CD8-positive, alpha-beta memory T cell (primary cell): ENCODE results near the gene ABHD4. TPM values are rescaled to one million over a fixed set of nuclear protein-coding genes. Genes with fewer than 3 reads are reported as not detected.
A peak's percentile ranks its signal among the peaks of the same experiment; 100 is the strongest.
"Not testable (repeated sequence)": the region's sequence is repeated elsewhere in the genome, so short reads cannot be mapped to it uniquely, and the experiment has no call there.

Source experiments
- CTCF ChIA-PET: fragments of 350-600 bp; sonication (Branson Sonifier 250); formaldehyde crosslinking; loops from one replicate; lab custom pipeline; 2021; ENCODE audit warnings: antibody characterized with exemption; lab: Charles Lee
- POLR2A ChIA-PET: fragments of 350-600 bp; sonication (Branson Sonifier 250); formaldehyde crosslinking; loops from one replicate; lab custom pipeline; 2021; ENCODE audit warnings: antibody characterized with exemption; lab: Charles Lee
- DNase-seq, 5 donors: peaks; one replicate each; pipeline versions ENCODE4 v3.0.0 to v3.0.0-alpha.2; 2020 to 2022; ENCODE audit warnings: mixed read lengths in 1 of 5
- H3K27ac ChIP-seq: one replicate; pipeline ENCODE4 v1.7.0; 2013; ENCODE audit warnings: low read depth, mild to moderate bottlenecking, low read length, moderate library complexity
- H3K27me3 ChIP-seq: 2 replicates; pipeline ENCODE4 v1.7.0; 2013; ENCODE audit warnings: low read length, mild to moderate bottlenecking; ENCODE audit not compliant: insufficient read depth, poor library complexity, severe bottlenecking
- H3K36me3 ChIP-seq: 2 replicates; pipeline ENCODE4 v1.7.0; 2013; ENCODE audit warnings: mild to moderate bottlenecking, low read length, moderate library complexity; ENCODE audit not compliant: insufficient read depth
- H3K4me1 ChIP-seq: 2 replicates; pipeline ENCODE4 v1.7.0; 2013; ENCODE audit warnings: mild to moderate bottlenecking, low read length, moderate library complexity; ENCODE audit not compliant: insufficient read depth
- H3K4me3 ChIP-seq: 2 replicates; pipeline ENCODE4 v1.7.0; 2013; ENCODE audit warnings: mild to moderate bottlenecking, low read length
- H3K9me3 ChIP-seq: 2 replicates; pipeline ENCODE4 v1.7.0; 2013; ENCODE audit warnings: mild to moderate bottlenecking, low read length
- H3K27ac Mint-ChIP-seq, 8 donors: one replicate each; pipeline ENCODE4 v1.8.0; 2020 to 2021; ENCODE audit warnings: mixed read lengths in 8 of 8, mild to moderate bottlenecking in 6 of 8, inconsistent platforms in 3 of 8, moderate library complexity in 3 of 8
- H3K27me3 Mint-ChIP-seq, 2 donors: one replicate each; pipeline ENCODE4 v1.8.0; 2020 to 2021; ENCODE audit warnings: mixed read lengths in 2 of 2, mild to moderate bottlenecking in 1 of 2, moderate library complexity in 1 of 2
- H3K36me3 Mint-ChIP-seq, 3 donors: one replicate each; pipeline ENCODE4 v1.8.0; 2020 to 2021; ENCODE audit warnings: mixed read lengths in 3 of 3, inconsistent platforms in 1 of 3, mild to moderate bottlenecking in 1 of 3
- H3K4me1 Mint-ChIP-seq, 3 donors: one replicate each; pipeline ENCODE4 v1.8.0; 2020 to 2021; ENCODE audit warnings: mixed read lengths in 3 of 3, inconsistent platforms in 1 of 3, mild to moderate bottlenecking in 1 of 3
- H3K4me3 Mint-ChIP-seq, 7 donors: one replicate each; pipeline ENCODE4 v1.8.0; 2020 to 2021; ENCODE audit warnings: mixed read lengths in 7 of 7, mild to moderate bottlenecking in 6 of 7, moderate library complexity in 4 of 7, inconsistent platforms in 2 of 7
- H3K9me3 Mint-ChIP-seq, 5 donors: one replicate each; pipeline ENCODE4 v1.8.0; 2020 to 2022; ENCODE audit warnings: mixed read lengths in 5 of 5, mild to moderate bottlenecking in 3 of 5, moderate library complexity in 2 of 5, inconsistent platforms in 1 of 5
- polyA plus RNA-seq: library from polyadenylated mRNA; unstranded; fragments of 300-500 nt; fragmentation: Illumina TruSeq; gene quantifications from one replicate; pipeline ENCODE4 v1.2.3, GENCODE V29; 2021
- total RNA-seq, 2 experiments: library from RNA; stranded (reverse); gene quantifications; one replicate each; pipeline ENCODE4 v1.2.3, GENCODE V29; 2021

ABHD4 gene
- total and polyA plus RNA-seq, 3 experiments from 2014 or later = 8.4 to 13.7 (median 11.4) TPM

DNA sequence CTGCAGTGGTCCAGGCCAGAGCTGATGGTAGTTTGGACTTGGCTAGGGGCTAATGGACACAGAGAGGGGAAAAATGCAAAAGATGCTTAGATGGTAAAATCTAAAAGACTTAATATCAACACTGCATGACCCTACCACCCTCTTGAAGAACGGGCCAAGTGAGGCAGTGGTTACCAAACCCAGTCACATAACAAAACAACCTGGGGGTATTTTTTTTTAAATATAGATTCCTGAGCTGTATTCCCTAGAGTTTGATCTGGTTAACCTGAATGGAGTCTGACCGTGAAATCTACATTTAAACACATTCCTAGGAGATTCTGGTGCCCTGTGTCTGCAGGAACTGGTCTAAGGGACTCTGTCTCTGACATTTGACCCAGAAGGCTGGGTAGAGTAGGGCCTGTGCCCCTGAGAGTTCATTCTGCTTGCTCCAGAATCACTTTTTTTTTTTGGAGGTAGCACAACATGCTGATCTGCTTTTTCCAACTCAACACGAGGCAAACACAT, 15.7 kb downstream of the ABHD4 start:
- Mint-ChIP-seq H3K27me3 (no peaks in the 10 kb centered on the region), H3K4me3 (no peak overlapping the region), H3K27ac (no peak overlapping the region), H3K4me1 (no peaks in the 10 kb centered on the region), H3K36me3 (peaks cover 10 to 36% (median 17%) of the 10 kb centered on the region in 3 donors), H3K9me3 (peaks cover 0 to 1% (median 0%) of the 10 kb centered on the region in 5 donors)
- Histone ChIP-seq H3K9me3 (no peaks in the 10 kb centered on the region), H3K4me3 (no peak overlapping the region), H3K36me3 (peaks cover 7% of the 10 kb centered on the region), H3K27ac (no peak overlapping the region), H3K4me1 (no peaks in the 10 kb centered on the region), H3K27me3 (no peaks in the 10 kb centered on the region)
- ChIA-PET POLR2A (no interaction called here), CTCF (no interaction called here)
- no peak for DNase-seq

DNA sequence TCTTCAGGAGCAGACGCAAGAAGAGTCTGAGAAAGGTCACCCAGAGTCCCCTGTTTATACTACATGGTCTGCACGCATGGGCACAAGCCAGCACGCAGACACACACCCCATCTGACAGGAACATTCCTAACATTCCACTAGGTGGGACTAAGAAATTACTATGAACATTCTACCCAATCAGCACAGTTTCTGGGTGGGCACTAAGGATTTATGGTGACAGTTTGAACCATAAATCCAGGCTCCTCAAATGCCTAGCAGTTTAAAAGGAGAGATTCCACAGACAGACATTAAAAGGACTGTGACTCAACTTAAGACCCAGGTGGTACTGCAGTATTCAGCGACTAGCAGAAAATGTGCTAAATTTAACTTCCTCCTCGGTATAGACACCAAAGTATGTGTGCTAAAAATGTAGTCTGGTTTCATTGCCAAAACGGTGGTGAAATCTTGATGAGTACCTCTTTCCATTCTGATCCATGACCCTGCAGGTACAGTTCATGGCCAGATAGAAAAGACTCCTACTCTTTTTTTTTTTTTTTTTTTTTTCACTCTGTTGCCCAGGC, 16.2 kb downstream of the ABHD4 start:
- Mint-ChIP-seq H3K4me3 (no peak overlapping the region), H3K4me1 (no peaks in the 10 kb centered on the region), H3K36me3 (peaks cover 10 to 33% (median 17%) of the 10 kb centered on the region in 3 donors), H3K9me3 (peaks cover 0 to 1% (median 0%) of the 10 kb centered on the region in 5 donors), H3K27ac (no peak overlapping the region), H3K27me3 (no peaks in the 10 kb centered on the region)
- no peaks in the 10 kb centered on the region for H3K27me3 ChIP-seq
- ChIA-PET CTCF (no interaction called here), POLR2A (no interaction called here)
- peaks cover 7% of the 10 kb centered on the region for H3K36me3 ChIP-seq
- no peaks in the 10 kb centered on the region for H3K9me3 ChIP-seq
- no peak for DNase-seq
- H3K4me1 ChIP-seq = no peaks in the 10 kb centered on the region
- no peak overlapping the region for H3K27ac ChIP-seq
- no peak overlapping the region for H3K4me3 ChIP-seq

DNA sequence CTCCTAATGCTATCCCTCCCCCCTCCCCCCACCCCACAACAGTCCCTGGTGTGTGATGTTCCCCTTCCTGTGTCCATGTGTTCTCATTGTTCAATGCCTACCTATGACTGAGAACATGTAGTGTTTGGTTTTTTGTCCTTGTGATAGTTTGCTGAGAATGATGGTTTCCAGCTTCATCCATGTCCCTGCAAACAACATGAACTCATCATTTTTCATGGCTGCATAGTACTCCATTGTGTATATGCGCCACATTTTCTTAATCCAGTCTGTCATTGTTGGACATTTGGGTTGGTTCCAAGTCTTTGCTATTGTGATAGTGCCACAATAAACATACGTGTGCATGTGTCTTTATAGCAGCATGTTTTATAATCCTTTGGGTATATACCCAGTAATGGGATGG, 17.7 kb downstream of the ABHD4 start:
- H3K27ac Mint-ChIP-seq, H3K4me3 ChIP-seq, CTCF ChIA-PET, H3K27me3 ChIP-seq, H3K36me3 ChIP-seq, H3K27me3 Mint-ChIP-seq, H3K9me3 Mint-ChIP-seq, H3K27ac ChIP-seq, POLR2A ChIA-PET, H3K9me3 ChIP-seq, H3K4me1 ChIP-seq, H3K4me1 Mint-ChIP-seq, H3K4me3 Mint-ChIP-seq, DNase-seq: not testable (repeated sequence)
- peaks cover 0 to 20% (median 11%) of the 10 kb centered on the region in 3 donors for H3K36me3 Mint-ChIP-seq

DNA sequence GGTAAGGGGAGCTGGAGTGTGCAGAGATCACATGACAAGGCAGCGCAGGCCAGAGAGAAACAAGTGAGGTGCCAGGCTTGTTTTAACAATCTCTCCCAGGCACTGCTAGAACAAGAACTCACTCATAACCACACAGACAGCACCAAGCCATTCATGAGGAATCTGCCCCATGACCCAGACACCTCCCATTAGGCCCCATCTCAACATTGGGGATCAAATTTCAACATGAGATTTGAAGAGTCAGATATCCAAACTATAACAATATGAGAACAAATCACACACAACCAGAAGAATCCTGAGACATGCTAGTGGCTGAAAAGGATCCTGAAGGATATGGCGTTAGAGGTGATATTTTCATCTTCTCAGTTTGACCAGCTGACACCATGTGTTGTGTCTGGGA, 24.2 kb downstream of the ABHD4 start:
- H3K36me3 Mint-ChIP-seq = peaks cover 0 to 2% (median 0%) of the 10 kb centered on the region in 3 donors
- Histone ChIP-seq H3K36me3 (no peaks in the 10 kb centered on the region), H3K27ac (no peak overlapping the region), H3K4me1 (no peaks in the 10 kb centered on the region), H3K4me3 (no peak overlapping the region), H3K9me3 (no peaks in the 10 kb centered on the region), H3K27me3 (no peaks in the 10 kb centered on the region)
- no peaks in the 10 kb centered on the region for H3K4me1 Mint-ChIP-seq
- POLR2A ChIA-PET = no interaction called here
- peaks cover 4 to 18% of the 10 kb centered on the region in 2 donors for H3K27me3 Mint-ChIP-seq
- DNase-seq = no peak
- CTCF ChIA-PET = no interaction called here
- H3K27ac Mint-ChIP-seq = peak overlapping the region in 1 of 8 donors; percentile 0
- no peaks in the 10 kb centered on the region for H3K9me3 Mint-ChIP-seq
- H3K4me3 Mint-ChIP-seq = no peak overlapping the region

DNA sequence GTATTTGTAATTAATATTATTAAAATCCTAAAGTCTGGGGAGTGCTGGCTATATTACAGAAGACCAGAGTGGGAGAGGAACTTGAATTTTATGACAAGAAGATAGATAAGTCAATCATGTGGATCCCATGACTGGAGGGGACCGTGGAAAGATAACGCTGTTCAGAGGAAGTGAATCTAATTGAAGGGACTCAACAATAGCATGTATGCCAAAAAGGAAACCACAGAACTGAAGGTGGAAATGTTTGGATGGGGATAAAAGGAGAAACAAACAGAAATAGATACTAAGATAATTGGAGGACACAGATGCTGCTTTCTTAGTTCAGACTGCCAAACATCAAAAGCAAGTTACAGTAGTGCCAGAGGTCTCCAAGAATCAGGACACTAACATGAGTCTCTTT, 24.9 kb downstream of the ABHD4 start:
- H3K27me3 ChIP-seq = no peaks in the 10 kb centered on the region
- Mint-ChIP-seq H3K27me3 (peaks cover 4 to 18% of the 10 kb centered on the region in 2 donors), H3K9me3 (no peaks in the 10 kb centered on the region), H3K27ac (no peak overlapping the region), H3K4me3 (no peak overlapping the region), H3K4me1 (no peaks in the 10 kb centered on the region), H3K36me3 (peaks cover 0 to 2% (median 0%) of the 10 kb centered on the region in 3 donors)
- POLR2A ChIA-PET = no interaction called here
- CTCF ChIA-PET = no interaction called here
- H3K27ac ChIP-seq = no peak overlapping the region
- no peak for DNase-seq
- no peak overlapping the region for H3K4me3 ChIP-seq
- H3K36me3 ChIP-seq = no peaks in the 10 kb centered on the region
- H3K4me1 ChIP-seq = no peaks in the 10 kb centered on the region
- H3K9me3 ChIP-seq = no peaks in the 10 kb centered on the region

DNA sequence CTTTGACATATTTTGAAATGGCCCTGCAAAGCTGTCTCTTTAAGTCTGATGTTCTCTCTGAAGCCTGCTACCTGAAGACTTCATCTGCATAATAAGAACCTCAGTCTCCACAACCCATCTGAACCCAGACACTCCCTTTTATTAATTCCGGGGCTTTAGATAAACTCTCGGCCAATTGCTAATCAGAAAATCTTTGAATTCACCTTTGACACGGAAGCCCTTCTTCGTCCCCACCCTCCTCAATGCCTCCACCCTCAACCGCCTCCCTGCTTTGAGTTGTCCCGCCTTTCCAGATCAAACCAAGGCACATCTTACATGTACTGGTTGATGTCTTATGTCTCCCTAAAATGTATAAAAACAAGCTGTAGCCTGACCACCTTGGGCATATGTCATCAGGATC, 28.5 kb downstream of the ABHD4 start:
- ChIA-PET POLR2A (no interaction called here), CTCF (no interaction called here)
- DNase-seq = no peak
- H3K36me3 Mint-ChIP-seq = peaks cover 0 to 6% (median 0%) of the 10 kb centered on the region in 3 donors
- H3K9me3 ChIP-seq = no peaks in the 10 kb centered on the region
- no peaks in the 10 kb centered on the region for H3K4me1 ChIP-seq
- H3K27me3 ChIP-seq = no peaks in the 10 kb centered on the region
- no peak overlapping the region for H3K4me3 Mint-ChIP-seq
- H3K4me1 Mint-ChIP-seq = no peaks in the 10 kb centered on the region
- H3K9me3 Mint-ChIP-seq = peaks cover 0 to 9% (median 6%) of the 10 kb centered on the region in 5 donors
- no peak overlapping the region for H3K4me3 ChIP-seq
- peaks cover 12 to 39% of the 10 kb centered on the region in 2 donors for H3K27me3 Mint-ChIP-seq
- H3K27ac ChIP-seq = no peak overlapping the region
- peak overlapping the region in 1 of 8 donors; percentile 88 for H3K27ac Mint-ChIP-seq
- H3K36me3 ChIP-seq = no peaks in the 10 kb centered on the region

DNA sequence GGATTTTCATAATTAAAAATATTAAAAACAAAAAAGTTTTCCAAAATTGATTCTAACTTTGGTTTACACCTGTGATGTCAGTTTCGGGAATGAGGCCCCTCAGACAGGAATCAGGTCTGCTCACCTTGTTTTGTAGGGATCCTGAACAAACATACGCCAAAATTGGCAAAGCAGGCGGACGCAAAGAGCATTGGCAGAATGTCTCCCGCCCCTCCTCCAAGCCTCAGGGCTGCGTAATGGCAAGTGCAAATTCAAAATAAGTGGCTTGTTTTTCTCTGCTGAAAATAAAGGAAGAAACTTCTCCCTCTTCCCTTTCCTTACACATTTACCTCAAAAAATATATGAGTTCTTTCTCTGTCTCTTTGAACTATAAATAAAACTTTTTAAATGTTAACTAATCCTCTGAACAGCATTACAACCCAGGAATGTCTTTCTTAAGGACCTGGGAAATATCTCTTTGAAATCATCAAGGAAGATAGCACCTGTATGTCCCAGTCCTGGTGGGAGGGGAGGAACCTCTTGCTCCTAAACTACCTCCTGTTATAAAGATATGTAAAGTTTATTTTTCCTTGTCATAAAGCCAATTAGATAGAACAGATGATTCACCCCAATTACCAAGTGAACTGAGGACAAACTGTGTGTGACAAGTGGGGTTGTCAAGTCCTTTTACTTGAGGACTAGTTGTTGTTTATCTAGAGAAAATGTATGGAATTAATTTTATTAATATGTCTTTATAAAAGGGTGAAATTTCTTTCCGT, 29.6 kb downstream of the ABHD4 start:
- Histone ChIP-seq H3K4me1 (no peaks in the 10 kb centered on the region), H3K36me3 (no peaks in the 10 kb centered on the region), H3K27ac (no peak overlapping the region), H3K4me3 (no peak overlapping the region), H3K9me3 (no peaks in the 10 kb centered on the region), H3K27me3 (no peaks in the 10 kb centered on the region)
- Mint-ChIP-seq H3K4me1 (no peaks in the 10 kb centered on the region), H3K9me3 (peaks cover 0 to 12% (median 8%) of the 10 kb centered on the region in 5 donors), H3K36me3 (peaks cover 0 to 6% (median 0%) of the 10 kb centered on the region in 3 donors), H3K4me3 (no peak overlapping the region), H3K27ac (peak overlapping the region in 1 of 8 donors; percentile 38), H3K27me3 (peaks cover 15 to 47% of the 10 kb centered on the region in 2 donors)
- no peak for DNase-seq
- ChIA-PET CTCF (no interaction called here), POLR2A (no interaction called here)

DNA sequence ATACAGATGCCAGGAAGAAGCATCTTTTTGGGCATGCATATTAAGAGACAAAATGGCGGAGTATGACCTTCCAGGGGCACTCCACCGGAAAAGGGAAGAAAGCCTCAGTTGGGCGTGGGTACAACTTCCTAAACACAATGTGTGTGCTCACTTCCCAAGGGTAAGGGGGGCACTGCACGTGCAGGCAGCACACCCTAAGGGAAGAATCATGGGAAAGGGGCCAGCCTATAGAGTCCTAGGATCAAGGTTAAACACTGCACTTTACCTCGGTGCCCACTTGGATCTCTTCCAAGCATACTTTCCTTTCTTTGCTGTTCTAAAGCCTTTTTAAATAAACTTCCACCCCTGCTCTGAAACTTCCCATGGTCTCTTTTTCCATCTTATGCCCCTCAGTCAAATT, 31.3 kb downstream of the ABHD4 start:
- Mint-ChIP-seq H3K27me3 (peaks cover 15 to 40% of the 10 kb centered on the region in 2 donors), H3K9me3 (peaks cover 0 to 12% (median 8%) of the 10 kb centered on the region in 5 donors), H3K4me1 (no peaks in the 10 kb centered on the region), H3K4me3 (no peak overlapping the region), H3K27ac (no peak overlapping the region), H3K36me3 (peaks cover 0 to 6% (median 0%) of the 10 kb centered on the region in 3 donors)
- Histone ChIP-seq H3K36me3 (no peaks in the 10 kb centered on the region), H3K27me3 (no peaks in the 10 kb centered on the region), H3K27ac (no peak overlapping the region), H3K4me3 (no peak overlapping the region), H3K4me1 (no peaks in the 10 kb centered on the region), H3K9me3 (no peaks in the 10 kb centered on the region)
- DNase-seq = no peak
- ChIA-PET CTCF (no interaction called here), POLR2A (no interaction called here)
